ENCODE data around the gene TNFAIP3.

The TNFAIP3 gene

DNA sequence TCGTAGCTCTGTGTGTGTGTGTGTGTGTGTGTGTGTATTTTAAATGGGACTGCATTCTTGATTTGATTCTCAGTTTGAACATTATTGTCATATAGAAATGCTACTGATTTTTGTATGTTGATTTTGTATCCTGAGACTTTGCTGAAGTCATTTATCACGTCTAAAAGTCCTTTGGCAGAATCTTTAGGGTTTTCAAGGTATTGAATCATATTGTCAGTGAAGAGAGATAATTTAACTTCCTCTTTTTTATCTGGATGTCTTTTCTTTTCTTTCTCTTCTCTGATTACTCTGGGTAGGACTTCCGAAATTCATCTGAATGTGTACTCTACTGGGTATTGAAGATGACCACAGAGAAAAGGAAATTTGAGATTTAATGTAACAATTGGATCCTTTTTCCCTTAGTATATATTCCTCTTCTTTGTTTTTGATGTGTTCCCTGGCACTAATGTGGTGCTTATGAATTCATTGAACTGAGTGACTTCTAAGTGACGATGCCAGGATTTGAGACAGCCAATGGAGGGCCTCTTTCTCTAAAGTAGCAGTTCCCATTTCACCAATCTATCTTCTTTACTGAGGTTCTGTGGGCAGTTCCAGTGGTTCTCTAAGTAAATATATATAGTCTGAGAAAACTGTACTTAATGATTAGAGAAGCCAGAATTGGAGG lies 47.6 kb downstream of the TNFAIP3 start:
- DNase-seq (ENCODE audit: insufficient read length, low spot score), result no peak
- no peak for FAIRE-seq
- no peak for TF ChIP-seq POLR2A (IDR thresholded peaks at IDR 0.05; ENCODE audit: low read depth, low read length)

DNA sequence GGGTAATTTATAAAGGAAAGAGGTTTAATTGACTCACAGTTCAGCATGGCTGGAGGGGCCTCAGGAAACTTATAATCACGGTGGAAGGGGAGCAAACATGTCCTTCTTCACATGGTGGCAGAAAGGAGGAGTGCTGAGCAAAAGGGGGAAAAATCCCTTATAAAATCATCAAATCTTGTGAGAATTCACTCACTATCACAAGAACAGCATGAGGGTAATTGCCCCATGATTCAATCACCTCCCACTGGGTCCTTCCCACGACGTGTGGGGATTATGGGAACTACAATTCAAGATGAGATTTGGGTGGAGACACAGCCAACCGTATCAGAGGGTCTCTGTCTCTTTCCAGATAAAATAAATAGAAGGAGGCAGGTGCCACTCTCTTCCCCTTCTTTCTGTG lies 48.7 kb downstream of the TNFAIP3 start:
- FAIRE-seq, result no peak
- no peak for DNase-seq (ENCODE audit: insufficient read length, low spot score)
- TF ChIP-seq POLR2A (IDR thresholded peaks at IDR 0.05; ENCODE audit: low read depth, low read length), result no peak

DNA sequence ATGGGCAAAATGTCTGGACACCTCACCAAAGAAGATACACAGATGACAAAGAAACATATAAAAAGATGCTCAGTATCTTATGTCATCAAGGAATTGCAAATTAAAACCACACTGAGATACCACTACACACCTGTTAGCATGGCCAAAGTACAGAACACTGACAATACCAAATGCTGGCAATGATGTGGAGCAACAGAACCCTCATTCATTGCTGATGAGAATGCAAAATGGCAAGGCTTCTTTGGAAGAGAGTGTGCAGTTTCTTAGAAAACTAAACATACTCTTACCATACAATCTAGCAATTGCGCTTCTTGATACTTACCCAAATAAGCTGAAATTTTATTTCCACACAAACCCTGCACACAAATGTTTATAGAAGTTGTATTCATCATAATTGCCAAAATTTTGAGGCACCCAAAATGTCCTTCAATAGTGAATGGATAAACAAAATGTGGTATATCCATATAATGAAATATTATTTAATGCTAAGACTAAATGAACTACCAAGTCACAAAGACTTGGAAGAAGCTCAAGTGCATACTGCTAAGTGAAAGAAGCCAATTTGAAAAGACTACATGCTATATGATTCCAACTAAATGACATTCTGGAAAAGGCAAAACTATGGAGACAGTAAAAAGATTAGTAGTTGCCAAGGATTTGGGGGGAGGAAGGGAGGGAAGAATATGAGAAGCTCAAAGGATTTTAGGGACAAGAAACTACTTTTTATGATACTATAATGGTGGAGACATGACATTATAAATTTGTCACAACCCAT lies 50.7 kb downstream of the TNFAIP3 start:
- DNase-seq (ENCODE audit: insufficient read length, low spot score) (no peak), FAIRE-seq (no peak)
- no peak for TF ChIP-seq POLR2A (IDR thresholded peaks at IDR 0.05; ENCODE audit: low read depth, low read length)

DNA sequence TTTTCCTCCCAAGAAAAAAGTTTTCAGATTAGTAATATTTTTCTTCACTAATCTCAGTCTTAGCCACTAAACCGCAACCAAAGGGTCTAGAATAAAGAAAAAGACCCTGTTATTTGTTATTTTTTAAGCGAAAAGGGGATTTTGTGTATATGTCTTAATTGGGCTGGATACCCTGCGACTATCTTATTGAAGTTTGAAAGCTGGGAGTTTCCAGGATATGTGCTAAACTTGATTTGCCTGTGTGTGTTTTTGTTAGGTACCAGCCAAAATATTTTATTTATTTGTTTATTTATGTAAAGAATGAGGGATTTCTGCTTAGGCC lies 52.4 kb downstream of the TNFAIP3 start:
- DNase-seq (ENCODE audit: insufficient read length, low spot score), result no peak
- no peak for FAIRE-seq
- TF ChIP-seq POLR2A (IDR thresholded peaks at IDR 0.05; ENCODE audit: low read depth, low read length), result no peak

DNA sequence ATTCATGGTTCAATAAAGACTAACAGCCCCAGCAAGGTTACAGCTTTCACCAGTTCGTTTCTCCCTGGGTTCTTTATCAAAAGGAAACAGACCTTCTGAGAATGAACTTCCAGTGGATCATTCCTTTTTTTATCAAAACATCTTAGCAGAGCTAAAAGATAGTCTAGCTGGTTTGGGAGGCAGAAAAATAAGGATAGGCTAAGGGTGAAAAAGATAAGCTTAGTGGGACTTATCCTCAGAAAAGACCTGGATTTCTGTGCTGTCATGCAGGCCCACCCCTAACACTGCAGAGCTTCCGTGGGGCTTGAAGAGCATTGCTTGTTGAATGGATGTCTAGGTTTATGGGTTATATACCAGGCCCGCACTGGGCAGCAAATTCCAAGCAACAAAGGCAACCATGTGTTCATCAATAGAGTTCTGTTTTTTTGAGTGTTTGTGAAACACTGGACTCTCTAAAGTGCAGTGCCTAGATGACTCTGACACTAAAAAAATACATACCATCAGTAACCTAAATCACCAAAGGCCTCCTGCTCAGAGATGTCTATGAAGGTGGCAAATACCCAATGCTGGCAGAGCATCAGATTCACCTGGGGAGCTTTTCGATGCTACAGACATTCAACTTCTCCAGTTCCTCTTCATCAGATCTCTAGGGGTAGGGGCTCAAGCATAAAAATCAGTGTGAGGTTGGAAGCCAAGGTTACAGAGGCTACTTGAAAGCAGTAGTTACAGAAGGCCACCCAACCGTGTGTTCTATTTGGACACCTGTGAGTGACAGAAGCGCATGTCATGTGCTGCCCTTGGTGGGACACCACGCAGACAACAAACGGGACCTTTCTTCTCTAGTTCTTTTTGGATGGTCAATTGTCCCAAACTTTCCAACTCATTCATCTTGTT lies 53.0 kb downstream of the TNFAIP3 start:
- no peak for FAIRE-seq
- DNase-seq (ENCODE audit: insufficient read length, low spot score), result no peak

DNA sequence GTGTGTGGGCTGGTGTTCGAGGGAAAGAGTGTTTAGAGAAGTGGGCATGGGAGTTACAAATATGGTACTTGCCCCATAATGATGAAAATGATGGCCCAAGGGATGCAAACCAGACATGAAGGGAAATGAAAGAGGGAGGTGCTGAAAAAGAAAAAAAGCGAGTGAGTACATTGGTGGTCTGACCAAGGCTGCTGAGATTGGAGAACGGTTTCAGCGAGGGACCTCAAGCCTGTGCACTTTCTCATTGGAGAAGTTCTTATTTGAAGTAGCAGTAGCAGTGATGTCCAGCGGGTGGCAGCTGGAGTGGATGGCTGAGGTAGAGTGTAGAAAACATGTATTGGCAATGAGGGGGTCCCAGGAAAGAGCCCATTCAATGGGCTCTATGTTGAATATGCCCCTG lies 54.8 kb downstream of the TNFAIP3 start:
- DNase-seq (ENCODE audit: insufficient read length, low spot score) (no peak), FAIRE-seq (no peak)
- no peak for TF ChIP-seq POLR2A (IDR thresholded peaks at IDR 0.05; ENCODE audit: low read depth, low read length)

More for the DNA sequence above, 53.0 kb downstream of the TNFAIP3 start:
- no peak for TF ChIP-seq POLR2A (IDR thresholded peaks at IDR 0.05; ENCODE audit: low read depth, low read length)

DNA sequence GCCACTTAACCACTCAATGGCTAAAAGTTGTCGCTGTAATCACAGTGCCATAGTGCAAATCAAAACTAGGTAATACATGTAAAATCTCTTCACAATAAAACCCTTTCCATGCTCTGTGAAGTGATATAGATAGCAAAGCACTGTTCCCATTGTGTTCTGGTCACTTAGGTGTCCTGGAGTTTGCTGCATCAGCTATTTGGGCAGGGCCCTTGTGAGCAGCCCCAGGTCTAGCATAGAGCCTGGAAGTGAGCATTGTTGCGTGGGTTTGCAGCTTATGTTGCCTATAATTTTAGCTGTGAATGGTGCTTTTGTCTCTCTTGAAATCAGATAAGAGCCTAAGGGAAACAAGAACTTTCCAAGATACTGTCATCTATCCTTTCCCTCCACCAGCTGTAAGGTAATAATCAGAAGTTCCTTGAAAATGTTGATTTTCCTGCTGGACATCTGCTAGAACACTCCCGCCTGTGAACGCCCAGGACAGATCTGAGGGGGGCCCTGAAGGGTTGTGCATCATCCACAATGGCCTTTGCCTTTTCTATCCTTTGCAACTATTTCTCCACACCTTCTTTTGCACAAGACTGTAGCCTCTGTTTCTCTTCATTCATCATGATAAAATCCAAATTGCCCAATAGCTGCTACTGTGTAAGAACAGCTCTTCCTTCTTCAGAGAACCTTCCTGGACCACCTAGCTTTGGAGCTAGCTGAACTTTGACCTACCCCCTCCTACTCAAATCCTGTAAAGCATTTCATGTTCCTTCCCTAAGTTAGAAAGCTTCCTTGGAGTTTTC lies 57.0 kb downstream of the TNFAIP3 start:
- no peak for TF ChIP-seq POLR2A (IDR thresholded peaks at IDR 0.05; ENCODE audit: low read depth, low read length)
- DNase-seq (ENCODE audit: insufficient read length, low spot score) (no peak), FAIRE-seq (no peak)

DNA sequence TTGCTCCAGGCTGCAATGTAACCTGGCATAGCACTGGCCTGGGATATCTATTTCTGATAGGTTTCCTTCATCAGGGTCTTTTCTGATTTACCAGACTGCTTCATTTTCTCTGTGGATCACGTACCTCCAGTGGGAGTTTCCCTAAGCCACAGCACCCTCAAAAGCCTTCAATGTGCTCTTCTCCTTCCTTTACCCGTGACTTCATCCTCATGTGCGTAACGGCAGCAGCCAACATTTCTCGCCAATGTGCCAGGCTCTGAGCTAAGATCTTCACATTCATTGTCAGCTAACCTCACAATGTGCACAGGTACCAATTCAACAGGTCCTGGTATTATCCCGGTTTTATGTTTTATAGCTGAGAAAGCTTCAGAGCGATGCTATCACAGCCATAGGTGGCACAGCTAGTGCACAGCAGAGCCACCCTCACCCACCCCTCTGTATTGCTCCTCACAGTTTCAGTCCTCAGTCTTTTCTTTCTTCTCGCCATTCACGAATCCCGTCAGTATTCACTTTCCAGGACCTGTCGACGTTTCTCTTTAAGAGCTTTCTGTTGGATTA lies 58.2 kb downstream of the TNFAIP3 start:
- FAIRE-seq (no peak), DNase-seq (ENCODE audit: insufficient read length, low spot score) (no peak)
- TF ChIP-seq POLR2A (IDR thresholded peaks at IDR 0.05; ENCODE audit: low read depth, low read length), result no peak

DNA sequence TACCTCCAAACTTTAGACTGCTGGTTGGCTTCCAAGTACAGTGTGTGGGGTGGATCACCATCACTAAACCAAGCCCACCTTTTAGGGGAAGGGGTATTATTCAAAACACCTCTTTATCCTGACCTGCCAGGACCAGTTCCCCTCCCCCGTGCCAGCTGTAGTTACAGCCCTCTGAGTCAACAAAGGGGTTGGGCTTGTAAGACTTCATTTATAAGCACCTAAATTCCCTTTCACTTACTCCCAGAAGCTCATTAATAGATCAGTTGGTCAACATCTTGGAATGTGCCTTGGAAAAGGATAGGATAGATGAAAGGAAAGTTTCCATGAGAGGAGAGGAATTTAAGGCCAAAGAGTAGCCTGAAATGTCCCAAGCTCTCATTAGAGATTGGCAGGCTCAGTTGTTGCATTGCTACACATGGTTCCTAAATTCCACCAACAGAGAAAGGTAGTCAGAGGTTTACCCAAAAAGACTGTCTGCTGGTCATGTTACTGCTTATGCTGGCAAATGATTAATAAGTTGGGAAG lies 59.2 kb downstream of the TNFAIP3 start:
- no peak for TF ChIP-seq POLR2A (IDR thresholded peaks at IDR 0.05; ENCODE audit: low read depth, low read length)
- peak; percentile 7 for DNase-seq (ENCODE audit: insufficient read length, low spot score)
- FAIRE-seq, result peak; percentile 68

DNA sequence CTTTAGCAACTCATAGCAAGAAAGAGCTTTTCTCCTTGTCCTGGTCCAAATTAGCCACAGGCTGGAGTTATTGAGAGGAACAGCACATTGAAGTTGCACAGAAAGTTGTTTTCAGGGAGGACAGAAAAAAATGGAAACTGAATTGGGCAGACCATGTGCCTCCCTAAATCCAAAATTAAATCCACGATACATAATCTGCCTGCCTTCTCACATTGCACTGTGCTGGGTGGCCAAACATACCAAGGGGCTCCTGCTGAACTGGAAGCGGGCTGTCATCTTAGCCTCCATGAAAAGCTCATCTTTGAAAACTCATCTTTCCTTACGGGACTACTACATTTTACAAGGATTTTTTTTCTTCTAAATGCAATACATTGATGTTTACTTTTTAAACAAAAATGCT lies 59.9 kb downstream of the TNFAIP3 start:
- DNase-seq (ENCODE audit: insufficient read length, low spot score) (no peak), FAIRE-seq (no peak)
- TF ChIP-seq POLR2A (IDR thresholded peaks at IDR 0.05; ENCODE audit: low read depth, low read length), result no peak

DNA sequence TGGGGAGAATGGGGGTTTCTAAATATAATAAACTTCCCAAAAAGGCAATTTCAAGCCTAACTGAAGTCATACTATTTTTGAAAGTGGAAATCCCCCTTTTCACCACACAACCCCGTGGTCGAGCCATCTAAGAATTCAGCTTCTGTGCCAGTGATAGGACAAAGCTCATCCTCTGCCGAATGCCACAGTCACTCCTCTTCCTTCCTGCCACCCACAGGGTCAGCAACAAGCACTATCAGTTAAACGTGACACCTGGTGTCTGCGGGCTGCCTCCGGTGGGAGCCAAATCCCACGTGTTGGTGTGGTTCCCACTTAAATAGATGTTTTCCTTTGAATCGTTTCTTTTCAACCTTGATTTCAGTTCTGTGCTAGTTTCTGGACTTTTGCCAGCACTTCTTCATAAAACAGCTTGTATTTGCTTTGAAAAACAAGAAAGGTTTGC lies 60.7 kb downstream of the TNFAIP3 start:
- FAIRE-seq, result no peak
- no peak for DNase-seq (ENCODE audit: insufficient read length, low spot score)
- TF ChIP-seq POLR2A (IDR thresholded peaks at IDR 0.05; ENCODE audit: low read depth, low read length), result no peak

DNA sequence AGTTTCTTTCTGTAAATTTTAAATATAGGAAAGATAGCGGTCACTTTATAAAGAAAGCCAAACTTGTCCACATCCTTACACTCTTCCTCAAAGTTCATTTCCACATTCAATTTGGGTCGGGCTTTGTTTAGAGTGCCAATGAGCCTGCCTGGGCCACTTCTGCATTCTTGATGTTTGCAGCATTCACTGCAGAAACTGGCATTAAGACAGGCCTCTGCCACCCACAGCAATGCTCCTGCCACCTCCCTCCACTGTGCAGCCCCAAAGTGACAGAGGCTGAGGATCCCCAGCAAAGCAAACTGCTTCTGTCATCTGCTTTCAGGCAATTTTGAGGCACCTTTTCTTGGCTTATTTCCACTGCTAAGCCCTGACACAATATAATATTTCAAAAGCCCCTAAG lies 61.2 kb downstream of the TNFAIP3 start:
- DNase-seq (ENCODE audit: insufficient read length, low spot score), result no peak
- no peak for FAIRE-seq
- no peak for TF ChIP-seq POLR2A (IDR thresholded peaks at IDR 0.05; ENCODE audit: low read depth, low read length)

DNA sequence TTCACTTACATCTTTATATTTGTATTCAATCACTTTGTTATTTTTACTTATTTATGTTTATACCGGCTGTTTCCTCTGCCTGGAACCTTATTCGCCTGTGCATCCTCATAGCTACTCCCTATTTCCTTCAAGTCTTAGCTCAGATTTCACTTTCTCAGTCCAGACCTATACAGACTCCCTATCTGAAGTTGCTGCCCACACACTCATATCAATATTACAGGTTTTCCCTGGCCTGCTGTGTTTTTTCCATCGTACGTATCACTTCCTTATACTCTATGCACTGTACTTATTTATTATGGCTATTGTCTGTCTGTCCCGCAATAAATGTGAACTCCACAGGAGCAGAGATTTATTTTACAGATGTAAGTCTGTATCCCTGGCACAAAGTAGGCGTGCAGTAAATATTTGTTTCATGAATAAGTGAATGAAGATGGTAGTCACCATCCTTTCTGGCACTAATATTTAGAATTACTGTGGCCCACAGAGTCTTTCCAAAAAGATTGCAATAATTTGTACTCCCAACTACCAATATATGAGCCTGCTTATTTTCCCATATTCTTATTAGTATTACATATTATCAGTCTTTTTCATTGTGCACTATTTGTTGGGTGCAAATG lies 64.9 kb downstream of the TNFAIP3 start:
- DNase-seq (ENCODE audit: insufficient read length, low spot score) (no peak), FAIRE-seq (no peak)
- TF ChIP-seq POLR2A (IDR thresholded peaks at IDR 0.05; ENCODE audit: low read depth, low read length), result no peak
